HT-29 (cell line): ENCODE measurements around the gene CIBAR2. TPM values are rescaled to one million over a fixed set of nuclear protein-coding genes. Genes with fewer than 3 reads are reported as not detected.
"Not testable (repeated sequence)": the region's sequence is repeated elsewhere in the genome, so short reads cannot be mapped to it uniquely, and the experiment has no call there.

Source experiments
- DNase-seq: peaks from one replicate; pipeline ENCODE4 v3.0.0-alpha.2; 2015; ENCODE audit warnings: low spot score
- total RNA-seq: library from RNA; depleted of rRNA; stranded (reverse); fragments of >200 nt; shearing (Covaris generic); gene quantifications from 2 replicates; pipeline ENCODE4 v1.2.3, GENCODE V29; 2014

CIBAR2 gene
- total RNA-seq, 1 experiment from 2014 or later: not detected

DNA sequence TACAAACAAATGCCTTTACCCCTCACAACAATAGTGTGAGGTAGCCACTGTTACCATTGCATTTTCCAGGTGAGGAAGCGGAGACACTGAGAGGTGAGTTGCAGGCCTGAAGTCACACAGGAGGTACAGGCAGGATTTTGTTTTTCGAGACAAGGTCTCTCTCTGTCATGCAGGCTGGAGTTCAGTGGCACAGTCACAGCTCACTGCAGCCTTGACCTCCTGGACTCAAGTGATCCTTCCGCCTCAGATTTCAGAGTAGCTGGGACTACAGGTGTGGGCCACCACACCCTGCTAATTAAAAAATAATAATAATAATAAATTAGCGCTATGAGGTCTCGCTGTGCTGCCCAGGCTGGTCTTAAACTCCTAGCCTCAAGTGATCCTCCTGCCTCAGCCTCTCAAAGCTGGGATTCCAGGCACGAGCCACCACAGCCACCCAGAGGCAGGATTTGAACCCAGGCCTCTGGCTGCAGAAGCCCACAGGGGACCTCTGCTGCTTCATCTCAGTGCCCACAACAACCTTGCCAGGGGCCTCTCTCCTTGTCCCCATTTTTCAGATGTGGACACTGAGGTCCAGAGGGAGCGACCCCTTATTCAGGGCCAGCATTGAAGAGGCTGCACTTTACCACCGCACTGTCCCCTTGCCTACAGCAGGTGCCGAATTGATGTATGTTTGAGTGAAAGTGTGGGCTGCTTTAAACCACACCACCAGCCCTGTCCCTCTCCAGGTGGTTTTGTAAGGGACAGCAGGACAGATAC is 16.0 kb upstream of the CIBAR2 start:
- DNase-seq: no peak

DNA sequence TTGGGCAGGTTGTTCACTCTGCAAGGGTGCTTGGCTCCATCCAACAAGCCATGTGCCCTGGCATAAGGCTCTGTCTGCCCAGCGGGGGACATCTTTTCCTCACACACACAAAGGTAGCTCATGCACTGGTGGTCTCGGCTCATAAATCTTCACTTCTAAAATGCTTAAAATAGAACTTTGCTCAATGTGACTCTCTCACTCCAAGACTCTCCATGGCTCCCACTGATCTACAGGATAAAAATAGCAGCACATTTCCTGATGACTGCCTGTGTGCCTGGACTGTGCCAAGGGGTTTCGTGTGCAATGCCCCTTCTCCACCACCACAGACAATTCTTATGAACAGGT is 15.1 kb upstream of the CIBAR2 start:
- no peak for DNase-seq

DNA sequence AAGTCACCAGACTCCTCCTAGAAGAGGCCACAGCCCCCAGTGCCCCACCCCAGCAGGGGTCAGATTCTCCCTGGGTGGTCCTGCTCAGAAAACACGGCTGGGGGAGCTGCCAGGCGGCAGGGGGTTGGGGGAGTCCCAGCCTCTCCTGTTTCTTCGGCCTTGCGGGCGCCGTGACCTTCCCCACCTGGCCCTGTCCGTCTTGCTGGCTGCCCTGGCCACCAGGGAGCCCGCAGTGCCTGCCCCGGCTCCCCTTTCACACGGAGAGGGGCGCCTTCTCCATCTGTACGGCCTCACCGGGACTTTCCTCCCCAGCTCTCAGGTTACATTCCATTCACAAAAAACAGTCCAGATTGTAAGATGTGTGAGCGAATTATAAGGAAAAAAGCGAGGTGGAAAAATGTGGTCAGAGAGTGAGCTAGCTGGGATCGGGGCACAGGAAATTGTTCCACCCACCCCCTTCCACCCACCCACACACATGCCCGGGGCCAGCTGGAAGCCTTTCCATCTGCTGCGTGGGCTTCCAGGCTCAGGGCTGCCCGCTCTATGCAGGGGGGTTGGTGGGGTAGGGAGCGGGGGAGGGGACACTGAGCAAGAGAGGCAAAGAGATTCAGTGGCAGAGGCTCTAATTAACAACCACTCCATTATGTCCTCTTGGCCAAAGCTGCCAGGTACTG is 14.6 kb upstream of the CIBAR2 start:
- no peak for DNase-seq

DNA sequence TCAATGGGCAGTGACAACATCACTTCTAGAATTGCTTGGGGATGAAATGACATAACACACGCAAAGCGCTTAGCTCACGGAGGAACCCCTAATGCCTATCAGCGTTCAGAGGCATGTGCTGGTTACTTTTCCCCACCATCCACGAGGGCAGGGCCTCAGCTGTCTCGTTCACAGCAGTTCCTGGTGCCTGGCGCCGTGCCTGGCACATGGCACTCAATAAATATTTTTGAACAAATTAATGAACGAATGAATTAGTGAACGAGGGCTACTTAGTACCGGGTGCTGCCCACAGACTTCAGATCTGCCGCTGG is 14.1 kb upstream of the CIBAR2 start:
- no peak for DNase-seq

DNA sequence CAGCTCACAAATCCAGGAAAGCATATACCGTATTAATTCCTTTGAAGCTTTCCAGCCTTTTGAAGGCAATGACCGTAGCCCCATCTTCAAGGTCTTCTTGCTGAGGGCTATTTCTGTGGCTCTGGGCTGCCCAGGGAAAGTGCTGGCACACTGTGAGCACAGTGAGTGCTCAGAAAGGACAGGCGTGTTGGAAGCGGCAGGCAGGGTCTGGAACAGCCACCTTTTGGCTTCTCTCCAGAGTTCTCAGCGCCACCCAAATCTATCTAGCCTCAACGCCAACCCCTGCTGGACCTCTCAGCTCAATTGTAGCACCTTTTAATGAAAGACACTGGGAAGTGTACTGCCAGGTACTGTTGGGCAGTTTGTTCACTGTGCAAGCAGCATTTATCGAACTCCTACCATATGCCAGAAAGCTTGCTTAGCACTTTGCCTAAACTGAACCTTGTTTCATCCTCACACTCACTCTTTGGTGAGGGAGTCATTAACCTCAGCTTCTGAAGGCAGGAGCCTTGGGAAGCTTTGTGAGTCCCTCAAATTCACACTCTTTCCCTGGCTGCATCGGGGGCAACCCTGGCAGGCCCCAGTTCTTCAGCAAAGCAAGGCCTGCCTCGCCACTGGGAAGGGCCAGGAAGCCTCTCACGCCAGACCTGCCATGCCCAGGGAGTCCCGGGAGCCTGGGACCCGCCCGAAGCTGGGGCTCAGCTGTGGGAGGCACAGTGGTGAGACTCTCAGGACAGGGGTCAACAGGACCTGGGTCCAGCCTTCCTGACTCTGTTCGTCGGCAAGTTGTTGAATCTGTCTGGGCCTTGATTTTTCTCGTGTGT is 13.5 kb upstream of the CIBAR2 start:
- DNase-seq: peak; percentile 33

DNA sequence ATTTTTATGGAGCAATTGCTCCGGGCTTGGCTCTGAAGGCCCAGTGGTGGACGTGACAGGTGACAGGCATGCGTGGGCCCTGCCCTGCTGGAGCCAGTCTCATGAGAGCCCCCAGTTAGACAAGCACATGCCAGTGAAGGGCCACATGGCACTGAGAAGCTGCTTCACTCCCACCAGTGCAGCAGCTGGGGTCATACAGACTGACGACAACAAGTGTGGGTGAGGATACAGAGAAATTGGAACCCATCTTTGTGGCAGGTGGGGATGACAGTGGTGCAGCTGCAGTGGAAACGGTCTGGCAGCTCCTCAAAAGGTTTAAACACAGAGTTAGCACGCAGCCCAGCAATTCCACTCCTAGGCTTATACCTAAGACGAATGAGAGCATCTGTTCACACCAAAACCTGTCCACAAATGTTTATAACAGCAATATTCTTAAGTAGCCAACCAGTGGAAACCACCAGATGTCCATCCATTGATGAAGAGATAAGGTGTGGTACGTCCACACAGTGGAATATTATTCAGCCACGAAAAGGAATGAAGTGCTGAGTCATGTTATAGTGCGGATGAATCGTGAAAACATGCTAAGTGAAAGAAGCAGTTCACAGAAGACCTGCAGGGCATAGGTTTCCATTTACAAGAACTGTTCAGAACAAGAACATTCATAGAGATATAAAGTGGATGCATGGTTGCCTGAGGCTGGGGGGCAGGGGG is 12.5 kb upstream of the CIBAR2 start:
- no peak for DNase-seq

DNA sequence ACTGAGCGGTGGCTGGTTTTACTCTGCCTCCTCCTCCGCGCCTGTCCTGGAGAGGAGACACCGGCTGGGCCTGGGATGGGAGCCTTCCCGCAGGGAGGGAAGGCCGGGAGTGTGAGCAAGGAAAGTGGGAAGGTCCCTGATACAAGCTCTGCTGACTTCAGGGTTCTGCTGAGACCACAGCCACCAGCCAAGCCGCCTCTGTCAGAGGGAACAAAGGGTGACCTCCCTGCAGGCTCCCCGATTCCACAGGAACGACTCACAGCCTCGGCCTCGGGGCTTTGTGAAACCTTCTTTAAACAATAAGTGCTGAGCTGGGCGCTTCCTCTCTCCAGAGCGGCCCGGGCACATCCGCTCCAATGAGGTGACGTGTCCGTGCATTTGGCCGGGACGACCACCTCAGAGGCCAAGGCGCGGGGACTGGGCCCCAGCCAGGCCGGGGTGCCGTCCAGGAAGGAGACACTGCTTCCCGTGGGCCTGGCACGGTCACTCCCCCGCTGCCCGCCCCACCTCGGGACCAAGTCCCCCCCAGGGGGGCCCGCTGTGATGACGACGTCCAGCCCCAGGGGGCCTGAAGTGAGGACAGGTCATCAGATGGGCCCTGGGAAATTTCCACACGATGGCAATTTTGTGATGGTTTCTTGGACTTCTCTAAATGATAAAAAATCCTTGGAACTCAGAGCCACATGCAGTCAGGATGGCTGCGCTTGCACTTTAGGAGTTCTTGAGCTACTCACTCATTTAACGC is 11.8 kb upstream of the CIBAR2 start:
- no peak for DNase-seq

DNA sequence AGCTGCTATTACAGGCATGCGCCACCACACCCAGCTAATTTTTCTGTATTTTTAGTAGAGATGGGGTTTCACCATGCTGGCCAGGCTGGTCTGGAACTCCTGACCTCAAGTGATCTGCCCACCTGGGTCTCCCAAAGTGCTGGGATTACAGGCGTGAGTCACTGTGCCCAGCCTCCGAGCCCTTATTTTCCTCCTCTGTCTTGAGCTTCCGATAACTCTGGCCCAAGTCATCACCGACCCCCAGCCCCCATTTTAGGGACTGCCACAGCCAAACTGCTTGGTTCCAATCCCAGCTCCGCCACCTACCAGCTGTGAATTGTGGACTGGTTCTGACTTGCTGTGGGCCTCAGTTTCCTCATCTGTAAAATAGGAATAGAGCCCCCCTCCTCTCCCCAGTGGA is 11.2 kb upstream of the CIBAR2 start:
- not testable (repeated sequence) for DNase-seq

DNA sequence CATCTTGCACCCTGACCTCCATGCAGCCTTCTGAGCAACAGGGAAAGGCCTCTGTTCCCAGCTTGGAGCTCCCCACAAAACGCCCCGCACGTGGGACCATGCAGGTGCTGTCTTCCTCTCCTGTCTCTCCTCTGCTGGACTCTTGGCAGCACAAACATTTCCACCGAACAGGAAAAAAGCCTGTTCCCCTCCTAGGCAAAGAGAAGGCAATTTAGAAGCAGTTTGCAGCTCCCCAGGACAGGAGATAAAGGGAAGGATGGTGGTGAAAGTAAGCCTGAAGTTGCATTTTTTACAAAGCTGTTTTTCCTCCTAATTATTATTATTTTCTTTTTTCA is 7.7 kb upstream of the CIBAR2 start:
- no peak for DNase-seq

DNA sequence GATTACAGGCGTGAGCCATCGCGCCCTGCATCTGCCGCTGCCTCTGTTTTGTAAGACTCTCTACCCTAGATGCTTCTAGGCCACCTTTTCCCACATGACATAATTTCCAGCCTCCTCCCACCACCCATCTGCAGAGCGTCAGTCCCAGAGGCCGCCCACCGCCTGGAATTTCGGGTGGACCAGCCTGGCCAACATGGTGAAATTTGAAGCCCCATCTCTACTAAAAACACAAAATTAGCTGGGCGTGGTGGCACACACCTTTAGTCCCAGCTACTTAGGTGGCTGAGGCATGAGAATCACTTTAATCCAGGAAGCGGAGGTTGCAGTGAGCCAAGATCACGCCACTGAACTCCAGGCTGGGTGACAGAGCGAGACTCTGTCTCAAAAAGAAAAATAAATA is 5.1 kb upstream of the CIBAR2 start:
- DNase-seq: no peak

DNA sequence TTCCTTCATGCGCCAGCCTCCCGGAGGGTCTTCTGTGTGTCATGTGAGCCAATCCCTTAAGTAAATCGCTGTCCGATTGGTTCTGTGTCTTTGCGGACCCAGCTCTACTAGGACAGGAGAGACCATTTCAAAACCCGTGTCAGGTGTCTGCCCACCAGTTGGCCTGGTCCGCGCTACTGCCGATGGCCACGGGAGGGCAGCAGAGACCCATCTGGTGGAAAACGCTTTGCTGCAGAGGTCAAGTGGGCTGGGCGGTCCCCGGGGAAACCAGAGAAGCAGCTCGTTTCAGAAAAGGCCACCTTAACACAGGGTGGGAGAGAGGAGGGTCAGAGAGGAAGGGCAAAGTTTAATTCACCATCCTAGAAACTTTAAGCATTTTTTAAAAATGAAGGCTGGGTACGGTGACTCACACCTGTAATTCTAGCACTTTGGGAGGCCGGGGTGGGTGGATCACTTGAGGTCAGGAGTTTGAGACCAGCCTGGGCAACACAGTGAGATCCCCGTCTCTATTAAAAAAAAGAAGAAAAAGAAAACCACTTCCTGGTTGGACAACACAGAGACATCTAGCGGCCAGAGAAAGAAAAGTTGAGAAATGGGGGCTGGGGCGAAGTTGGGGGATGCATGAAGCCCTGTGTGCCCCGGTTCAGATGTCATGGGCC is 2.8 kb upstream of the CIBAR2 start:
- DNase-seq: peak; percentile 87

DNA sequence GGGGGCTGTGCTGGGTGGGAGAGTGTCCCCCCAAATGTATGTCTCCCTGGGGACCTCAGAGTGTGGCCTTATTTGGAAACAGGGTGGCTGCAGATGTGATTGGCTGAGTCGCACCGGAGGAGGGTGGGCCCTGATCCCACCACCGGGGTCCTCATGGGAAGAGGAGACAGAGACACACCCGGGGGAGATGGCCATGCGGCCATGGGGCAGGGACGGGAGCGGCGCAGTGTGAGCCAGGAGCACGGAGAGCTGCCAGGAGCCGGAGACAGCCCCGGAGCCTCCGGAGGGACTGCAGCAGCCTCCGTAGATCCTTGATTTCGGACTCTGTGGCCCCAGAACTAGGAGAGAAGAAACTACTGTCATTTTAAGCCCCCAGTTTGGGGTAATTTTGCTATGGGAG is 1.6 kb upstream of the CIBAR2 start:
- DNase-seq: no peak

DNA sequence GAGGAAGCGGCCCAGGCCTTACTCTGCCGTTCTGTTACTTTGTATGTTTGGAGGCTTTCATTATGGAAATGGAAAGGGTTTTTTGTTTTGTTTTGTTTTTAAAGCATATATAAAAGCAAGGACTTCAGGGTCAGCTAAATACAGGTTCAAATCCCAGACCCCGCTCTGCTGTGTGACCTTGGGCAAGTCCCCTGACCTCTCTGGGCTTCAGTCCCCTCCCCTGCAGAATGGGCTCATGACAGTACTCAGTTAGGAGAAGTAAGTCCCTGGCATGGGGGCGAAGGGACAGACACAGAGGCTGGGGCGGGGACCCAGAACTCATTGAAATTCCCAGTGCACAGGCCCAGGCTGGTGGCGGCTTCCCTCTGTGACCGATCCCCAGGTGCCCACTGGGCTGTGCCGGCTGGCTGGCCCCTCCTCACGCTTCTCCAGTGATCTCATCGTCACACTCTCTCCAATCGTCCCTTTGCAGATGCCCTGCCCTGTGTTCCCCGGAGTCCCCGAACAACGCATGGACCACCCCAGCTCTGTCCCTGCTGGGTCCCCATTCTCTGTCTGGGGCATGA is 979 bp upstream of the CIBAR2 start:
- no peak for DNase-seq

DNA sequence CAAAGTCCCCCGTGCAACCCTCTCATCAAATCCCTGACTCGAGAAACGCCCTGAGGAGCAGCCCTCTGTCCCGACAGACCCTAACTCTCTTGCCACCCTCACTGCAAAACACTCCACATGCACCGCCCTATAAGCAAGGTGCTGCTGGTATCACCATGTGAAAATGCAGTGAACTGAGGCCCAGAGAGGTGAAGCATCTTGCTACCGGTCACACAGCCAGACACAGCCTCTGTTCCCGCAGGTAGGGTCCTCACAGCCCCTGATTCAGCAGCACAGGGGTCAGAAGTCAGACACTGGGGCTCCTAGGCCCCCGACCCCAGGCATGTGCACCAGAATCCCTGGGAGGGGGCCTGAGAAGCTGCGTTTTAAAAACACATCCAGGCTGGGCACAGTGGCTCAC is 1.1 kb downstream of the CIBAR2 start:
- no peak for DNase-seq

DNA sequence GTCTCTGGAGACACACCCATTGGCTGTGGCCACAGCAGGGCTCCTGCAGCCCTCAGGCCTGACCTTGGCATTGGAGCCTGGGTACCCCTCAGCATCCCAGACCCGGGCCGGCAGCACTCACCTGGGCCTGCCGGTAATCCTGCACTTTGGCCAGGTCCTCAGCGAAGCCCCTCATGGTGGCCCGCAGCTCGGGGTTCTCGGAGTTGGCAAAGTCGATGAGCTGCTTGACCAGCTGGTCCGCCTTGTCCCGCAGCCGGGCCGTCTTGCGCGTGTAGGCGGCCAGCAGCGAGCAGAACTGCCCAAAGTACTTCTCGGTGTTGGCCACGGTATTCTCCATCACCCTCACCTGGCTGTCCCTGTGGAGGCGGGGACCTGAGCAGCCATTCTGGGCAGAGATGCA is 2.2 kb downstream of the CIBAR2 start:
- DNase-seq: no peak

DNA sequence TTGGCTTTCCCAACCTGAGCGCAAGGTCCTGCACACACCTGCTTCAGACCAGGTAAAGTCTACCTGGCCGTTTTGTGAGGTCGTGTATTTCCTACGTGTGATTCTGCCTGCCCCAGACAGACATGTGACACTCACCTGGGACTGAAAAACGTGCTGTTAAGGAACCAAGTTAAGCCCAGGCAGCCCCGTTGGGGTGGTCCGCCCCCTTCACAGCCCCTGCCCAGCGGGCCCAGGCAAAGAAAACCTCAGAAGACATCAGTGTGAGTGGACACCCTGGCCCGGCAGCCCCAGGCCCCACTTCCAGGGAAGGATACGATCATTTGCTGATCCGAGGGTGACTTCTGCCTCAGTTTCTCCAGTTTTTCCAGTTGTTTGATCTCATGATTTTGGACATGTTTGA is 4.7 kb downstream of the CIBAR2 start:
- no peak for DNase-seq

DNA sequence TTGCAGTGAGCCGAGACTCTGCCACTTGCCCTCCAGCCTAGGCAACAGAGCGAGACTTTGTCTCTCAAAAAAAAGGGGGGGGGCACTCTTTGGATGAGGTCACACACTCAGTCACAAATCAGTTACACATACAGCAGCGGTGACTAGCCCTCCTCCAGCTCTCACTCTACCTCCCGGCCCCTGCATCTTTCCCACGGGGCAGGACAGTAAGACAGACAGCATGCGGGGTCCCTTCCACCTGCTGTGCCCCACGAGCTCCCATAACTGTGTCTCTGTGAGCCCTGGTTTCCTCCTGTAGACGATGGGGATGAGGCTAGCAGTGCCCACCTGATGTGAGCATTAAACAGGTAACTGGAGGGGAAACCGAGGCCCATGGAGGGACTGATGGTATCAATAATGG is 5.2 kb downstream of the CIBAR2 start:
- DNase-seq: no peak

DNA sequence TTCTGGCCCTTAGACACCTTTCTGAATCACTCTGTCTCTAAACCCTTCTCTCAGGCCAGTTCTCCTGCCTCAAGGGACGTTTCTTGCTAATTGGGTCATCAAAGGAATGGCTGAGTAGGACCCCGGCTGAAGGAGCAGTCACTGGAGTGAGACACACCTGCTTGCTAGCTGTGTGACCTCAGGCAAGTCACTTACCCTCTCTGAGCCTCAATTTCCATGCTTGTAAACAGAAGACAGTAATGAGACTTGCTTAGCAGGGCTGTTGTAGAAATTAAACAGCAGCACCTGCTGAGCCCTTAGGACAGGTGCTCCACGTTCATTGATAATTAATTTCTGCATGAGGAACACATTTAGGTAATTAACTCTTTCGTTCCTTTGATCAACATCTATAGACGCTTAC is 6.8 kb downstream of the CIBAR2 start:
- no peak for DNase-seq

DNA sequence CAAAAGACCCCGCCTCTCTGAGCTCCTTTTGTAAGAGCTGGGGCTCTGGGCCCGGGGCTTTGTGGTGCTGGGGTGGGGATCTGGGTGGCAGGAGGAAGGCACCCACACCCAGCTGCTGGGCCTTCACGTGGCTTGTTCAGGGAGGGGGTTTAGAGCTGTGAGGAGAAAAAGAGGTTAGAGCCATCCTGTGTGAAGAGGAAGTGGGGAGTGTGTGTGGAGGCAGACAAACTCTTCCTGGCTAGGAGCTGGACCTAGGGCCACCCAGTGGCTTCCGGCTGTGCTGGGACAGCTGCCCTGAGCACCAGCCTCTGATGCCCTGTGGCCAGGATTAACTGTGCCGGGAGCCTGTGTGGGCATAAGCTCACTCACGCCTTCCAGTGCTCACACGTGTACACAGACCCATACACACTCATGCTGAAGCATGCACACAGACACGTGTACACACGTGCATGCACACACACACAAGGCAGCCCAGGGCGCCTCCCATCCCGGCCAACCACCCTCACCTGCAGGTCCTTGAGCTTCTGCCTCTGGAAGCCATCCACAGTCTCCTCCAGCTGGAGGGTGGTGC is 7.4 kb downstream of the CIBAR2 start:
- no peak for DNase-seq

DNA sequence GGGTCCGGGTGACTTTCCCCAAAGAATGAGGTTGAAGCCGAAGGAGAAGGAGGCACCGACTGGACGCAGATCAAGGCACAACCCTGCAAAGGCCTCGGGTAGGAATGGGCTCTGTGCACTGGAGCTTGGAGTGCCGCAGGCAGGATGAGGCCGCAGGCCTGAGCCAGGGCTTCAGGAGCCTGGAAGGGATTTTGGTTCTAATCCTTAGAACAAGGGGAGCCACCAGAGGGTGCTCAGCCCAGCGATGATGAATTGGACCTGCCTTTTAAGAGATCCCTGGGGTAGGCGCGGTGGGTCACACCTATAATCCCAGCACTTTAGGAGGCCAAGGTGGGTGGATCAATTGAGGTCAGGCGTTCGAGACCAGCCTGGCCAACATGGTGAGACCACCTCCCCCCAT is 8.1 kb downstream of the CIBAR2 start:
- DNase-seq: no peak
